ENCODE measurements around the gene DZIP1L.

The DZIP1L gene

GRCh38 chr3:138066383-138066782, 49.0 kb downstream of the DZIP1L start:
- DNase-seq: no peak

GRCh38 chr3:138065949-138066348, 49.5 kb downstream of the DZIP1L start:
- no peak for DNase-seq

- DNase-seq: no peak
These were observed 52.0 kb downstream of the DZIP1L start for GRCh38 chr3:138063416-138063815.

- no peak for DNase-seq
These were observed 52.8 kb downstream of the DZIP1L start for GRCh38 chr3:138062626-138063025.

GRCh38 chr3:138062037-138062436, 53.4 kb downstream of the DZIP1L start:
- no peak for DNase-seq

GRCh38 chr3:138060792-138061191, 54.6 kb downstream of the DZIP1L start:
- DNase-seq: no peak

GRCh38 chr3:138059261-138059660, 56.1 kb downstream of the DZIP1L start:
- DNase-seq: no peak

GRCh38 chr3:138057384-138057783, 58.0 kb downstream of the DZIP1L start:
- DNase-seq: no peak

GRCh38 chr3:138054057-138054456, 61.4 kb downstream of the DZIP1L start:
- DNase-seq: no peak

- DNase-seq: peak; percentile 60 to 79
These were observed 63.2 kb downstream of the DZIP1L start for GRCh38 chr3:138051947-138052802.

- DNase-seq: no peak
These were observed 66.1 kb downstream of the DZIP1L start for GRCh38 chr3:138049157-138049919.

GRCh38 chr3:138047596-138048158, 67.7 kb downstream of the DZIP1L start:
- no peak for DNase-seq

- no peak for DNase-seq
These were observed 68.5 kb downstream of the DZIP1L start for GRCh38 chr3:138046955-138047354.

GRCh38 chr3:138046085-138046484, 69.3 kb downstream of the DZIP1L start:
- DNase-seq: no peak

- DNase-seq: no peak
These were observed 72.0 kb downstream of the DZIP1L start for GRCh38 chr3:138043266-138044029.

GRCh38 chr3:138042043-138042442, 73.4 kb downstream of the DZIP1L start:
- no peak for DNase-seq

GRCh38 chr3:138038725-138039462, 76.5 kb downstream of the DZIP1L start:
- no peak for DNase-seq

GRCh38 chr3:138036572-138036971, 78.8 kb downstream of the DZIP1L start:
- no peak for DNase-seq

- DNase-seq: no peak
These were observed 80.5 kb downstream of the DZIP1L start for GRCh38 chr3:138034918-138035317.

- DNase-seq: no peak
These were observed 82.2 kb downstream of the DZIP1L start for GRCh38 chr3:138033202-138033691.

- DNase-seq: no peak
These were observed 82.8 kb downstream of the DZIP1L start for GRCh38 chr3:138032567-138032966.

- DNase-seq: no peak
These were observed 83.9 kb downstream of the DZIP1L start for GRCh38 chr3:138031536-138031935.

Measured in NCI-H524 (cell line).